Tracheal epithelial cell (primary cell): ENCODE results near the gene SHBG. TPM values are rescaled to one million over a fixed set of nuclear protein-coding genes. Genes with fewer than 3 reads are reported as not detected.

ENCODE experiments used
- total RNA-seq: library from RNA; depleted of rRNA; stranded (reverse); fragments of >200 nt; gene quantifications from 2 replicates; pipeline ENCODE4 v1.2.1, GENCODE V29; 2014

The SHBG gene, protein sequence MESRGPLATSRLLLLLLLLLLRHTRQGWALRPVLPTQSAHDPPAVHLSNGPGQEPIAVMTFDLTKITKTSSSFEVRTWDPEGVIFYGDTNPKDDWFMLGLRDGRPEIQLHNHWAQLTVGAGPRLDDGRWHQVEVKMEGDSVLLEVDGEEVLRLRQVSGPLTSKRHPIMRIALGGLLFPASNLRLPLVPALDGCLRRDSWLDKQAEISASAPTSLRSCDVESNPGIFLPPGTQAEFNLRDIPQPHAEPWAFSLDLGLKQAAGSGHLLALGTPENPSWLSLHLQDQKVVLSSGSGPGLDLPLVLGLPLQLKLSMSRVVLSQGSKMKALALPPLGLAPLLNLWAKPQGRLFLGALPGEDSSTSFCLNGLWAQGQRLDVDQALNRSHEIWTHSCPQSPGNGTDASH
- 0.43 and 0.48 TPM in 2 replicates for total RNA-seq

DNA sequence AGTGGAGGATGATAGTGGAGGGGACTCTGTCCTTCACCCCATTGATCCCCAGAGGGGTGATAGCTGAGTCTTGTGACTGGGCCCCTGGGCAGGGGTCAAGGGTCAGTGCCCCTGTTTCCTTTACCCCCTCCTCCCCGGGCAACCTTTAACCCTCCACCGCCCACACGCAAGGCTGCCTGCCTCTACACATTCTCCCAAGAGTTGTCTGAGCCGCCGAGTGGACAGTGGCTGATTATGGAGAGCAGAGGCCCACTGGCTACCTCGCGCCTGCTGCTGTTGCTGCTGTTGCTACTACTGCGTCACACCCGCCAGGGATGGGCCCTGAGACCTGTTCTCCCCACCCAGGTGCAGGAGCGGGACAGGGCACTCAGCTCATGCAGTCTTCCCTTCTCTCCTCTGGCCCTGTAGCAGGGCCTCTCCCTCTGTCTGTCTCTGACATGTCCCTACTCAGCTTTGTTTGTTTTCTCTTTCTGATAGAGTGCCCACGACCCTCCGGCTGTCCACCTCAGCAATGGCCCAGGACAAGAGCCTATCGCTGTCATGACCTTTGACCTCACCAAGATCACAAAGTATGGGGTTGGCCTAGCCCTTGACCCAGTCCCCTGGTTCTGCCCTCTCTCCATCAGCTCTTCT is at the start of gene SHBG:
TSS of gene SHBG (plus strand) at position 197 of the 633 bp plus-strand sequence. CDS start at position 235, 38 bp downstream.

DNA sequence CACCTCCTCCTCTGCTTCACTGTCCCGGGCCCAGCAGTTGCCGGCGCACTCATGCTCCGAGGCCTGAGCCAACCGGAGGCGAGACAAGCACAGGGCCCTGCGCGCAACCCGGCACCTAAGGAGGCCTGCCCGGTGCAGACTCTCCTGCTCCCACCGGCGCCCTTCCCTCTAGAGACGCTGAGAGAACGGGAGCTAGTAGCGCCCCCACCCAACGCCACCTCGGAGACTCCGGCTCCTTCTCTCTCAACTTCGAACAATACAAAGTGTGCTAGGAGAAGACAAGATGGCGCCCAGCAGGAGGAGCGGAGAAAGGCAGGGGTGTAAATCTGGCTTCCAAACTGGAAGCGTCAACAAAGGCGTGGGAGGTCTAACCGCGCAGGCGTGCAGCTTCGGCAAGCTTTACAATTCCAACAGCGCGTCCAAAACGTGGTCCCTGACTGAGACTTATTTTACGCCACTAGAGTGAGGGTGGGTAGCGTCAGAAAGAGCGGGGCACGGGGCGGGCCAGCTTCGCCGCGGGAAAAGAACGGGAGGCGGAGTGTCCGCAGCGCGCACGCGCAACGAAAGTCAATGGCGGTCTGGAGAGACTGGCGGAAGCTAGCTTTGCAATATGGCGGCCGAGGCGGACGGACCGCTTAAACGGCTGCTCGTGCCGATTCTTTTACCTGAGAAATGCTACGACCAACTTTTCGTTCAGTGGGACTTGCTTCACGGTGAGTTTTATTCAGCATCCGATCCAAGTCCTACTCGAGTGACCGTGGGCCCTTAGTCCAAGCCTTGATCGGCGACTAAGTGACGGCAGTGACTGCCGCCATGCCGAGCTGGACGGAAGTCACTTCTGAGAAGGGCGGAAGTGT is 46.5 kb upstream of the SHBG start, which contains the start of gene MPDU1:
TSS of gene MPDU1 (plus strand) at position 600 of the 857 bp plus-strand sequence. CDS start at position 611, 11 bp downstream.

DNA sequence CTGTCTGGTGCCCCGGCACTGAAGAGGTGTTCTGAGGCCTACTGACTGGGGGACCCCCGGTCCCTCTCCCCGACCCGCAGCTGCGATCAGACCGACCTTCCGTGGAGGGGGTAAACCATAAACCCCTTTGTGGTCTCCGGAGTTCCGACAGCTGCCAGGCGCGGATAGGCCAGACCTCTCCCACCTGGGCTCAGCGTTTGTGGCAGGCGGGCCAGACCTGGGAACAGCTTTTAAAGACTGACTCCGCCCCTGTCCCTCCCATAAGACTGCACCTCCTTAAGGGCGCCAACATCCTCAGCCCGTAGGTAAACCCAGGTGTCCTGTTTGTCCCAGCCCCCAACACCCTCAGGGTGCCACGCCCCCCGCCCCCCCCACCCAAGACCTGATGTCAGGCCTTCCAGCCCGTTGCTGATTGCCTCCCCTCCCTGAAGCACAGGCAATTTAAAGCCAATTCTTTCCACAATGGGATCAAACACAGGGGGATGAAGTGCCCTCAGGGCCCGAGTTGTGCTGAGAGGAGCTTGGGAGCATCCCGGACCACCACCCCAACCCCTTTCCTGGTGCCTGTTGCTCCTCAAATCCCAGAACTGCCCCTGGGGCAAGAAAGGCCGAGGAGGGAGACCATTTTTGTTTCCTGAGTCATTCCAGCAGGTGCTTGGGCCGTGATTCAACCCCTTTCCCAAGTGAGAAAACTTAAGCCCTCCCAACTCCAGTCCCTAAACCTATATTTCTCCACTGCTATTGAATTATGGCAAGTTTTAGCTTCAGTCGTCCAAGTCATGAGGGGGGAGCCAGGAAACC is 39.8 kb upstream of the SHBG start, which contains the start of gene SOX15:
TSS of gene SOX15 (minus strand) at position 204 of the 801 bp plus-strand sequence. CDS start 418 bp downstream, outside the sequence.

DNA sequence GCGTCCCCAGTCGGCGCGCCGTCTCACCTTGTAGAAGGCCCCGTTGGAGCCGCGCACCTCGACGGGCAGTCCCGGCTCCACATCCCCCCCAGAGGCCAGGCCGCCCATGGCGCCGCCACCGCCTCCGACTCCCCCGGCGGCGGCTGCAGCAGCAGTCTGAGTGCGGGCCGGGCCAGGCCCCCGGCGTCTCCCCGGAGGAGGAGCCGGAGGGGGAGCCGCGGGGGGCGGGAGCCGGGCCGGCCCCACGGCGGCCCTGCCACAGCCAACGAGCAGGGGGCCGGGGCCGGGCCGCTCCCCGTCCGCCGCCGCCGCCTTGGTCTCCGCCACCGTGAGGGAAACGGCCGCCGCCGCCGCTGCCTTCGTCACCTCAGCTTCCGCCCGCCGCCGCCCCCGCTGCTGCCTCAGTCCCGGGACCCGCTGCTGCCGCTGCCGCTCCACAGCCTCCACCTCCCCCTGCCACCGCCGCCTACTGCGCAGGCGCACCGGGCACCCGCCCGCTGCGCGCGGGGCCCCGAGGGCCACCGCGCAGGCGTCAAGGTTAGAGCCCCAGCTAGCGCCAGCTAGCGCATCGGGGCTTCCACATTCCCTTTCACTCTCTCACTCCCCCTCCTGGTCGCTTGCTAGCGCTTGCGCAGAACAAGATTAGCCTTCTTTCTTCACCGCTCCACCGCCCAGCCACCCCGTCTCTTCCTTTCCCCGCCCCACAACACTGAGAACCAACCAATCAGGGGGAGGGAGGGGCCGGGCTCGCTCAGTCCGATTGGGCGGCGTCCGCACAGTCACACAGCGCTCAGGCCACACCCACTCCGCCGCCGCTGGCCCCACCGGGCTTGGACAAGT is 15.3 kb upstream of the SHBG start, which contains the start of gene FXR2:
TSS of gene FXR2 (minus strand) at position 473 of the 840 bp plus-strand sequence. CDS start at position 108, 365 bp downstream.

DNA sequence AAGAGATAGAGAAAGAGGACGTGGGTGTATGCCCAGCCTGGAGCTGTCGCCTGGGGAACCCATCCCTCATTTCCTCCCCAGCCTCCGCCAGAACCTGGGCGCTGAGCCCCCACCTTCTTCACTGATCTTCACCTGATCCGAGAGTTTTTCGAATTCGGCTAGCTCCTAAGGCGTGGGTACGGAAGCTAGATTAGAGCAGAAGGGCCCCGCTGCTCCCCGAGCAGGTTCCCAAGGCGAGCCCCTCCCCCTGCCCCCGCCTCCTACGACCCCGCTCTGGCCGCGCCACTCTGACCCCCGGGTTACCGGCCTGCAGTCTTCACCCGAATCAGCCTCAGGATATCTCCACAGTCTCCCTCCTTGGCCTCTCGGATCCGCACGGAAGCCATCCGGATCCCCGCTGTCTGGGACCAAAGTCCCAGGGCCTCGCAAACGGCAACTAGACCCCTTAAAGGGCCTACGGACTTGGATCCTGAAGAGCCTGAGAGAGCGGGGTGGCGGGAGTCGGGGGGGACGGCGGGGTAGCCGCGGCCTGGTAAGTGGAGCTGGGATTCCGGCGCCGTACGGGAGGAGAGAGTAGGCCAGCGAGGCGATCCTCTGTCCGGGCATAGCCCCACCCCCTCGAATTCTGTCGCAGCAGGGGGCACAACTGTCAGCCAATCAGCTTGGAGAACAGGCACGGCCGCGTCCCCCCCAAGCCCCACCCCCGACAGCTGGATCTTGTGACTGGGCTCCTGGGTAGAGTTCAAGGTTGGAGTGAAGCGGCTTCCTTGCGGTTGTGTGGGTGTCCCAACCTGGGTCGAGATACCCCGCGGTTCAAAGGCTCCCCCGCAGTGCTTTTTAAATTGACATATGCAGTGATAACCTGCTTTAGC is 2.4 kb upstream of the SHBG start, which contains the start of gene SAT2:
TSS of gene SAT2 (minus strand) at position 572 of the 872 bp plus-strand sequence. CDS start at position 386, 186 bp downstream.

DNA sequence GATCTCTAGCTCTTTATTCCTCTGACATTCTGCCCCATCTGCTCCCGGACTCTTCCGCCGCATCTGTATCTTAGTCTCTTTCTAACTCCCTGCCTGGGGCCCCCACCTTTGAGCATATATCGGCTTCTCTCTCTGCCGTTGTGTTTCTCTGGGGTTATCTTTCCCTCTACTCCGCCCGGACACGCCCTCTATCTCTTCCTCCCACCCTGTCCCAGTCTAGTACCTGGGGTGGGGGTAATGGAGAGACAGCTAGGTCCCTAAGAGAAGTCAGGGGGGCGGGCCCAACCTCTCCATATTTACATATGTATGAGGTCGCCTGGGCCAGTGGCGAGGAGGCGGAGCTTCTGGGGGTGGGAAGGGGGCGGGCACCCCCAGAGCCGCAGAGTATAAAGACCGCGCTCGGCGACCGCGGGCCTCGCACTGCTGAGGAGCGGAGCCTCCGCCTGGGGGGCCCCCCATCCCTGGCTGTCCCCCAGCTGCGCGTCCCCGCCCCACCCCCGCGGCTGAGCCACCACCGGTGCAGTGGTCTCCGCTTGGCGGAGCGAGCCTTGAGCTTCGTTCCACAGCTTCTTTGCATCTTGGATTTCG is 20.7 kb downstream of the SHBG start, which contains the start of gene ATP1B2:
TSS of gene ATP1B2 (plus strand) at position 418 of the 588 bp plus-strand sequence. CDS start 593 bp downstream, outside the sequence.

Other genes starting within 250 kb of the SHBG start
- 9.9 and 11.9 TPM in 2 replicates for gene TNK1, start 249.0 kb upstream of the SHBG start, total RNA-seq
- gene PLSCR3, start 235.6 kb upstream of the SHBG start, total RNA-seq = 15.8 and 35.2 TPM in 2 replicates
- gene TMEM256, start 226.0 kb upstream of the SHBG start, total RNA-seq = 125 and 144 TPM in 2 replicates
- 1.9 TPM in 2 replicates for gene NLGN2, start 222.3 kb upstream of the SHBG start, total RNA-seq
- not detected in 2 replicates for gene SPEM1, start 209.8 kb upstream of the SHBG start, total RNA-seq
- gene SPEM2, start 204.5 kb upstream of the SHBG start, total RNA-seq = not detected in 2 replicates
- not detected in 2 replicates for gene SPEM3, start 201.3 kb upstream of the SHBG start, total RNA-seq
- 13.4 and 28.7 TPM in 2 replicates for gene TMEM102, start 194.7 kb upstream of the SHBG start, total RNA-seq
- gene FGF11, start 190.6 kb upstream of the SHBG start, total RNA-seq = 23.7 and 32.8 TPM in 2 replicates
- gene CHRNB1, start 185.1 kb upstream of the SHBG start, total RNA-seq = 6.2 and 8.7 TPM in 2 replicates
- 16.4 and 22.4 TPM in 2 replicates for gene ZBTB4, start 150.5 kb upstream of the SHBG start, total RNA-seq
- not detected in 2 replicates for gene SLC35G6, start 148.7 kb upstream of the SHBG start, total RNA-seq
- 40.7 and 46.7 TPM in 2 replicates for gene POLR2A, start 145.8 kb upstream of the SHBG start, total RNA-seq
- 2.2 and 4.0 TPM in 2 replicates for gene TNFSF12, start 81.1 kb upstream of the SHBG start, total RNA-seq
- 5.3 and 8.2 TPM in 2 replicates for gene TNFSF13, start 71.4 kb upstream of the SHBG start, total RNA-seq
- gene SENP3, start 68.2 kb upstream of the SHBG start, total RNA-seq = 102 and 137 TPM in 2 replicates
- 12.8 and 21.3 TPM in 2 replicates for gene CD68, start 50.5 kb upstream of the SHBG start, total RNA-seq
- 92.1 and 93.3 TPM in 2 replicates for gene MPDU1, start 46.3 kb upstream of the SHBG start, total RNA-seq
- gene SOX15, start 40.0 kb upstream of the SHBG start, total RNA-seq = 30.6 and 59.9 TPM in 2 replicates
- gene FXR2, start 15.2 kb upstream of the SHBG start, total RNA-seq = 42.8 and 59.8 TPM in 2 replicates
- 24.9 and 27.0 TPM in 2 replicates for gene SAT2, start 2.3 kb upstream of the SHBG start, total RNA-seq
- gene ATP1B2, start 20.8 kb downstream of the SHBG start, total RNA-seq = not detected in 2 replicates
- gene TP53, start 57.4 kb downstream of the SHBG start, total RNA-seq = 15.8 and 23.1 TPM in 2 replicates
- 4.6 and 4.7 TPM in 2 replicates for gene WRAP53, start 58.3 kb downstream of the SHBG start, total RNA-seq
- 0.48 TPM in 1 of 2 replicates, not detected in the other for gene EFNB3, start 75.1 kb downstream of the SHBG start, total RNA-seq
- gene DNAH2, start 87.6 kb downstream of the SHBG start, total RNA-seq = 0.21 TPM in 1 of 2 replicates, not detected in the other
- gene KDM6B, start 204.1 kb downstream of the SHBG start, total RNA-seq = 3.4 and 6.3 TPM in 2 replicates
- 0.43 and 0.96 TPM in 2 replicates for gene TMEM88, start 224.9 kb downstream of the SHBG start, total RNA-seq
- 45.1 and 49.0 TPM in 2 replicates for gene NAA38, start 227.4 kb downstream of the SHBG start, total RNA-seq
- gene CYB5D1, start 227.9 kb downstream of the SHBG start, total RNA-seq = 8.5 and 9.6 TPM in 2 replicates